HG03280 (cell line): ENCODE measurements around the gene WDR59.
"Not testable (repeated sequence)": the region's sequence is repeated elsewhere in the genome, so short reads cannot be mapped to it uniquely, and the experiment has no call there.

ENCODE experiments used
- ATAC-seq: cut with Tn5 transposase; IDR thresholded peaks from one replicate; pipeline ENCODE4 v1.9.1; 2021; ENCODE audit warnings: mild to moderate bottlenecking, moderate library complexity; ENCODE audit not compliant: unreplicated experiment

Gene WDR59

GRCh38 chr16:74867281-74867849 lies 117.6 kb downstream of the WDR59 start:
- ATAC-seq = no peak

DNA sequence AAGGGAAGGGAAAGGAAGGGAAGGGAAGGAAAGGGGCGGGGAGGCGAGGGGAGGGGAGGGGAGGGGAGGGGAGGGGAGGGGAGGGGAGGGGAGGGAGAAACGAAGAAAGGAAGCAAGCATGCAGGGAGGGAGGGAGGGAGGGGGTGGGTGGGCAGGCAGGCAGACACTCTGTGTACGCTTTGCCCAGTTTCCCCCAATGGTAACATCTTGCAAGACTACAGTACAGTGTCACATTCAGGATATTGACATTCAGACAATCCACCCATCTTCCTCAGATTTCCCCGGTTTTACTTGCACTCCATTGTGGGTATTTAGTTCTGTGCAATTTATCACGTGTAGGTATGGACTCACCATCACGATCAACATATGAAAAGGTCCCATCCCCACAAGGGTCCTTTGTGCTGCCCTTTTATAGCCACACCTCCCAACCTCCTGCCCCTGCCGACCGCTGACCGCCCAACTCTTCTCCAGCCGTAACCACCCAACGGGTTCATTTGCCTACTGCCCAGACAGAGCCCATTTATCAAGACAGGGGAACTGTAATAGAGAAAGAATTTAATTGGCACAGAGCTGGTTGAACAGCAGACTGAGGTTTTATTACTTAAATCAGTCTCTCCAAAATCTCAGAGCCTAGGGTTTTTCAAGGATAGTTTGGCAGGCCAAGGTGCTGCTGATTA lies 118.9 kb downstream of the WDR59 start:
- no peak for ATAC-seq

GRCh38 chr16:74862743-74863244 lies 122.1 kb downstream of the WDR59 start:
- peak; percentile 78 for ATAC-seq

DNA sequence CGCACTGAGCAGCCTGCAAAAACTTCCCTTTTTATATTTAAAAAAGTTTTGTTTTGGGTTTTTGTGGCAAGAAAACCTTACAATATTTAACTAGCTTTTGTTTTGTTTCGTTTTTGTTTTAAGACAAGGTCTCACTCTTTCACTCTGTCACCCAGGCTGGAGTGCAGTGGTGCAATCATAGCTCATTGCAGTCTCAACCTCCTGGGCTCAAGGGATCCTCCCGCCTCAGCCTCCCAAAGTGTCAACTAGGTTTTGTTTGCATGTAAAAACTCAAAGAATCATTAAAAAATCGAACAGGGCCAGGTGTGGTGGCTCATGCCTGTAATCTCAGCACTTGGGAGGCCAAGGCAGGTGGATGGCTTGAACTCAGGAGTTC lies 132.4 kb downstream of the WDR59 start:
- no peak for ATAC-seq

GRCh38 chr16:74850027-74850426 lies 134.9 kb downstream of the WDR59 start:
- no peak for ATAC-seq

GRCh38 chr16:74847202-74847601 lies 137.7 kb downstream of the WDR59 start:
- ATAC-seq = no peak

- no peak for ATAC-seq
Observed at GRCh38 chr16:74846714-74847113, 138.2 kb downstream of the WDR59 start.

- ATAC-seq = no peak
Observed at GRCh38 chr16:74844041-74844980, 140.6 kb downstream of the WDR59 start.

GRCh38 chr16:74843381-74844035 lies 141.4 kb downstream of the WDR59 start:
- ATAC-seq = not testable (repeated sequence)

DNA sequence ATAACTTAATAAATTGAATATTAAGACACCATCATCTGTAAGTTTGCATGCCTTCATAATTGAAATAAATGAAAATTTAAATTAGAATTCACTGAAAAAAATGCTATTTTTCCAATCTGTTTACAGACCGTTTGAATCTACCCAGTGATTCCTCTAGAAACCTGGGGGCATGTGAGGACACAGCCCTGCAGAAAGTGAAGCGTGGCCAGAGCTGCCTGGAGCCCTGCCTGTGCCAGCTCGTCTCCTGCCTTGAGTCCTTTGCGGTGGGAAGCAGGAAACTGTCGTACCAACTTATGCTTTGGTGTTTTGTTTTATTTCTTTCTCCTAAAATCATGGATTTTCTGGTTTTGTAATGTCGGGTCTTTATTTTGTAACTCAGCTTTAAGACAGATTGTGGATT lies 142.5 kb downstream of the WDR59 start:
- ATAC-seq = no peak

DNA sequence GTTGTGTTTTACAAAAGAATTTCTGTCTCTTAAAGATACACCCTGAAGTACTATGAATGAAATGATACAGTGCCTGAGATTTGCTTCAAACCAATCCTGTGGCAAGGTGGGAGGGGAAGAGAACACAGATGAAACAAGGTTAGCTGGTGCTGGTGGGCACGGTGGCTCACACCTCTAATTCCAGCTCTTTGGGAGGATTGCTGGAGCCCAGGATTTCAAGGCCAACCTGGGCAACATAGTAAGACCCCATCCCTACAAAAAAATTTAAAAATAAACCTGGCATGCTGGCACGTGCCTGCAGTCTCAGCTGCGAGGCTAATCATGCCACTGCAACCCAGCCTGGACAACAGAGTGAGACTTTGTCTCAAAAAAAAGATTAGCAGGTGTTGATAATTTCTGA lies 143.0 kb downstream of the WDR59 start:
- no peak for ATAC-seq

- no peak for ATAC-seq
Observed at GRCh38 chr16:74841469-74841868, 143.5 kb downstream of the WDR59 start.

DNA sequence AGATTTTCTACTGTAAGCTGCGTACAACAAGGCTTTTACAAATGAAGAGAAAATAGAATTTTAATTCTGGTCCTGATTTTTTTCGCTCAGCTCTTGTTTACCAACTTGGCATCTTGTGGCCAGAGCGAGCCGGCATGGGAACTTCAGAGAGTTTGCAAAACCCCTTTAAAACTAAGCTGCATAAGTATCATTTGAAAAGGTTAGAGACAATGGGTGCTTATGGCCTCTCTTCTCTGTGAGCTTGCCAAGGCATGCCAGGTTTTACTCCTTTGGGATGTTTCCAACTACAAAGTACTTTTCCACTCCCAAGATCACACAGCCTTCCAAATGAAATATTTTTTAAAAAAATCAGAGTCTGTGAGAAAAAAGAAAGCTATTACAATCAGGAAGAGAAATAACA lies 147.9 kb downstream of the WDR59 start:
- ATAC-seq = no peak

- no peak for ATAC-seq
Observed at GRCh38 chr16:74836111-74836671, 148.7 kb downstream of the WDR59 start.

- no peak for ATAC-seq
Observed at GRCh38 chr16:74832228-74832627, 152.7 kb downstream of the WDR59 start.

GRCh38 chr16:74831467-74831866 lies 153.5 kb downstream of the WDR59 start:
- ATAC-seq = no peak

DNA sequence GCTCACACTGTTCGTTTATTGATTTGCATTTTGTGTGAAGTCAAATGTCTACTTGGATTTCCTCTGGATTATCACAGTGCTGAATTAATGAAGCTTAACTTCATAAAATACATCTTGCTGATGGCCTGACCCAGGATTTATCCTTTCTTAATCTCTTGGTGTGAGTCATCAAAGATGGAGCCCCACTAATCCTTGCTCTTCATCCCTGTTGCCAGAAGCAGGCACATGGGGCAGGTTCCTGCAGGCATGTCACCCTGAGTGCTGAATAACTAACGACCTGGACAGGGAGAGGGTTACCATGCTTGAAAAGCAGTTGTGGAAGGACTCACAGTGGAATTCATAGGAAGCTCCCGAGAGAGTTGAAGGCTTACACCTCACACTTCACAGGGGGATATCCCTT lies 154.3 kb downstream of the WDR59 start:
- ATAC-seq = no peak

DNA sequence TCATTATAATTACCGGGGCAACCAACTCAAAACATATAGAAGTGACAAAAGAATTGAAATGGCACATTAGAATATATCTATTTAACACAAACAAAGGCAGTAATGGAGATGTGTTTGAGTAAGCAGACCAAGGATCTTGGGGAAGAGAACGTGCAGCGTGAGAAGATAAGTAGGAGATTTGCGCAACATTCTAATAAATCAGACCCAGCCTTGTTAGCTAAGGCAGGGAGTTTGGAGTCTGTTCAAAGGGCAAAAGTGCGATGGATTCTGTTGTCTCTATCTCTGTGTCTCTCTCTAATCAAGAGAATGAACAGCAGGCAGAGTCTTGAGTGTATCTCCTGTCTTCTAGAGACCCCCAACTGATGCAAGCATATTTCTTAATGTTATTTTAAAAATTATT lies 155.3 kb downstream of the WDR59 start:
- ATAC-seq = no peak

DNA sequence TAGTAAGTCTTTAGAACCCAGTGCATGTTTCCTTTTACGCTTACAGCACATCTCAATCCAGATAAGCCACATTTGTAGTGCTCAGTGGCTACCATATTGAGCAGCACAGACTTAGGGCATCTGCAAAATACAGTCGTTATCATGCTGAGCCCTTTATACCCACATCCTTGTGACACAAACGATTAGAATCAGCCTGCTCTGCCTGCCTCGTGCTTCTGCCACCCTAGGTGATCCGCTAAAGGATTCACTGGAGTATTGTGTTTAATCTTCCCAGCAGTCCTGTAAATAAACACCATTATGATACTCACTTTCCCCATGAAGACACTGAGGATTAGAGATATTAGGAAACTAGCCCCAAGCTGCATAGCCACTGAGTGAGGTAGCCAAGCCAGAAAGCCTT lies 159.0 kb downstream of the WDR59 start:
- no peak for ATAC-seq

DNA sequence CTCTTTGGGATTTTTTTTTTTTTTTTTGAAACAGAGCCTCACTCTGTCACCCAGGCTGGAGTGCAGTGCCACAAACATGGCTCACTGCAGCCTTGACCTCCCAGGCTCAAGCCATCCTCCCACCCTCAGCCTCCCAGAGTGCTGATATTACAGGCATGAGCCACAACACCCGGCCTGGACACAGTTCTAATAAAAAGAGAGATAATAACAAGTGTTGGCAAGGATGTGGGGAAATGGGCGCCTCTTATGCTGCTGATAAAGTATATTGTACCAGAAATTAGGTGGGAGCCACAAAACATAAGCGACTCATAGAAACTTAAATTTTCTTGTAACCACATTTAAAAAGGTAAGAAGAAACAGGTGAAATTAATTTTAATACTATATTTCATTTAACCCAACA lies 159.9 kb downstream of the WDR59 start:
- ATAC-seq = no peak
